Testis (tissue), 2 donors: ENCODE measurements around the gene ACSL6.

Source experiments
- CTCF ChIP-seq, 3 experiments: fragments of 450-650 bp in 2 of 3; fragments of 200-600 bp in 1 of 3; sonication (generic) in 1 of 3; IDR thresholded peaks; one replicate each; pipeline ENCODE4 v1.5.1; 2016 to 2019; ENCODE audit warnings: antibody characterized with exemption in 3 of 3, mild to moderate bottlenecking in 2 of 3, moderate library complexity in 1 of 3
- POLR2A ChIP-seq: fragments of 450-650 bp; IDR thresholded peaks from one replicate; pipeline ENCODE4 v1.6.1; 2017; ENCODE audit warnings: antibody characterized with exemption, mild to moderate bottlenecking, moderate library complexity

- TF ChIP-seq CTCF (IDR thresholded peaks at IDR 0.05) (no peak), POLR2A (no peak)
Measured at GRCh38 chr5:131984956-131985665, 26.3 kb downstream of the ACSL6 start.
